ENCODE results near the gene ZDHHC22. TPM values are rescaled to one million over a fixed set of nuclear protein-coding genes. Genes with fewer than 3 reads are reported as not detected.

Gene ZDHHC22
- total and polyA plus RNA-seq, 8 donors, result 0.04 to 0.11 (median 0.09) TPM; not detected in 4

GRCh38 chr14:77099425-77100167 lies 42.0 kb downstream of the ZDHHC22 start:
- no peak for ATAC-seq

GRCh38 chr14:77098529-77099353 lies 42.9 kb downstream of the ZDHHC22 start:
- Histone ChIP-seq H3K4me3 (peak overlapping the region; percentile 69 to 70), H3K27ac (peak overlapping the region; percentile 97), H3K9me3 (no peaks in the 10 kb centered on the region), H3K27me3 (no peaks in the 10 kb centered on the region), H3K36me3 (no peaks in the 10 kb centered on the region), H3K4me1 (peaks cover 10 to 45% of the 10 kb centered on the region in 2 donors)
- peak in 1 of 4 donors; percentile 89 for DNase-seq
- ATAC-seq, result peak; percentile 45
- intact Hi-C loops (cut with DNase I), result no loop called here
- TF ChIP-seq CTCF (IDR thresholded peaks at IDR 0.05), result no peak

More at GRCh38 chr14:77099425-77100167, 42.0 kb downstream of the ZDHHC22 start:
- intact Hi-C loops (cut with DNase I), result no loop called here
- H3K36me3 ChIP-seq, result peaks cover 0 to 4% of the 10 kb centered on the region in 2 donors
- H3K27me3 ChIP-seq, result no peaks in the 10 kb centered on the region
- peak overlapping the region in 1 of 2 donors; percentile 70 for H3K4me3 ChIP-seq
- no peak for TF ChIP-seq CTCF (IDR thresholded peaks at IDR 0.05)
- peak in 1 of 4 donors; percentile 70 for DNase-seq
- peak overlapping the region; percentile 97 for H3K27ac ChIP-seq
- H3K4me1 ChIP-seq, result peaks cover 10 to 41% of the 10 kb centered on the region in 2 donors
- no peaks in the 10 kb centered on the region for H3K9me3 ChIP-seq

- intact Hi-C loops (cut with DNase I), result no loop called here
- no peaks in the 10 kb centered on the region for H3K9me3 ChIP-seq
- H3K27ac ChIP-seq, result peak within 1 kb of the TSS; percentile 97
- DNase-seq, result peak; percentile 99 to 100 (median 100)
- H3K4me3 ChIP-seq, result peak within 1 kb of the TSS; percentile 69 to 70
- TF ChIP-seq CTCF (IDR thresholded peaks at IDR 0.05), result peak in 1 of 2 donors; percentile 8
- H3K27me3 ChIP-seq, result no peaks in the 10 kb centered on the region
- ATAC-seq, result peak; percentile 95
- no peaks in the 10 kb centered on the region for H3K36me3 ChIP-seq
- peaks cover 10 to 45% of the 10 kb centered on the region in 2 donors for H3K4me1 ChIP-seq
Measured at GRCh38 chr14:77097700-77098528, 43.7 kb downstream of the ZDHHC22 start, which contains the start of gene CIPC. CIPC (plus strand) TSS chr14:77098258; CDS start chr14:77105709, 7,451 bp downstream.

- Histone ChIP-seq H3K36me3 (no peaks in the 10 kb centered on the region), H3K27me3 (no peaks in the 10 kb centered on the region), H3K9me3 (no peaks in the 10 kb centered on the region), H3K4me1 (peaks cover 10 to 45% of the 10 kb centered on the region in 2 donors), H3K27ac (peak overlapping the region; percentile 97), H3K4me3 (peak overlapping the region; percentile 40 to 70)
- ATAC-seq (no peak), DNase-seq (no peak)
- intact Hi-C loops (cut with DNase I), result no loop called here
- TF ChIP-seq CTCF (IDR thresholded peaks at IDR 0.05), result no peak
Measured at GRCh38 chr14:77097006-77097699, 44.4 kb downstream of the ZDHHC22 start.

Measured in left lung (tissue), 10 donors.